Measurements from ENCODE around the gene PTGES3.

DNA sequence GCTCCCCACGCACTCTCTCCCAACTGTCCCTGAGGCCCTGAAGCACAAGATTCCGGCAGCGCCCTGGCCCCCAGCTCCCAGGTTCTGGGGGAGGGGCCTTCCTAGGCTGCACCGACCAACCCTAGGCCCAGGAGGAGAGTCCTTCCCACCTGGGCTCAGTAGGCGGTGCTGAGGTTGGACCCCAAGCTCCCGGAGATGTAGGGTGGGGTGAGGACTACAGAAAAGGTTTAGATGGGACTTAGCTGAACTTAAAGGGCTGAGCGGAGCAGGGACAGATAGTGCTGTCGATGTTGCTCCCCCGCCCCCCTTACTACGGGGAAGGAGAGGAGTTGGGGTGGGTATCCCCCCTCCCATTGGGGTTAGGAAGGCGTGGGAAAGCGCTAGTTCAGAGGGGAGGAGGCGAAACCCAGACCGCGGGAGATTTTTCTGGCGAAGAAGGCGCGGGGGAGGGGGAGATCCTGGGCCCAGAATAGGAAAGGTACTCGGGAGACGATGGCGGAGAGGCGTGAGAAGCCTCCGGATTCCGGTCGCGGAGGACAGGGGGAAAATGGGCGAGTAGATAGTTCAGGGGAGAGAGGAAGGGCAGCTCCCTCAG lies 53.7 kb downstream of the PTGES3 start:
- TF ChIP-seq HNF4G (IDR thresholded peaks at IDR 0.05) (no peak), CTCF (IDR thresholded peaks at IDR 0.05; ENCODE audit: low read depth, low read length, missing input control) (no peak)

Data from liver (tissue), 3 donors.